HG03575 (cell line): ENCODE measurements around the gene OSBPL9.

Experiments
- ATAC-seq: cut with Tn5 transposase; IDR thresholded peaks from one replicate; pipeline ENCODE4 v1.9.1; 2021; ENCODE audit not compliant: unreplicated experiment, insufficient number of reproducible peaks, low FRiP score; ENCODE audit errors: extremely low read depth

Gene OSBPL9, protein sequence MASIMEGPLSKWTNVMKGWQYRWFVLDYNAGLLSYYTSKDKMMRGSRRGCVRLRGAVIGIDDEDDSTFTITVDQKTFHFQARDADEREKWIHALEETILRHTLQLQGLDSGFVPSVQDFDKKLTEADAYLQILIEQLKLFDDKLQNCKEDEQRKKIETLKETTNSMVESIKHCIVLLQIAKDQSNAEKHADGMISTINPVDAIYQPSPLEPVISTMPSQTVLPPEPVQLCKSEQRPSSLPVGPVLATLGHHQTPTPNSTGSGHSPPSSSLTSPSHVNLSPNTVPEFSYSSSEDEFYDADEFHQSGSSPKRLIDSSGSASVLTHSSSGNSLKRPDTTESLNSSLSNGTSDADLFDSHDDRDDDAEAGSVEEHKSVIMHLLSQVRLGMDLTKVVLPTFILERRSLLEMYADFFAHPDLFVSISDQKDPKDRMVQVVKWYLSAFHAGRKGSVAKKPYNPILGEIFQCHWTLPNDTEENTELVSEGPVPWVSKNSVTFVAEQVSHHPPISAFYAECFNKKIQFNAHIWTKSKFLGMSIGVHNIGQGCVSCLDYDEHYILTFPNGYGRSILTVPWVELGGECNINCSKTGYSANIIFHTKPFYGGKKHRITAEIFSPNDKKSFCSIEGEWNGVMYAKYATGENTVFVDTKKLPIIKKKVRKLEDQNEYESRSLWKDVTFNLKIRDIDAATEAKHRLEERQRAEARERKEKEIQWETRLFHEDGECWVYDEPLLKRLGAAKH

DNA sequence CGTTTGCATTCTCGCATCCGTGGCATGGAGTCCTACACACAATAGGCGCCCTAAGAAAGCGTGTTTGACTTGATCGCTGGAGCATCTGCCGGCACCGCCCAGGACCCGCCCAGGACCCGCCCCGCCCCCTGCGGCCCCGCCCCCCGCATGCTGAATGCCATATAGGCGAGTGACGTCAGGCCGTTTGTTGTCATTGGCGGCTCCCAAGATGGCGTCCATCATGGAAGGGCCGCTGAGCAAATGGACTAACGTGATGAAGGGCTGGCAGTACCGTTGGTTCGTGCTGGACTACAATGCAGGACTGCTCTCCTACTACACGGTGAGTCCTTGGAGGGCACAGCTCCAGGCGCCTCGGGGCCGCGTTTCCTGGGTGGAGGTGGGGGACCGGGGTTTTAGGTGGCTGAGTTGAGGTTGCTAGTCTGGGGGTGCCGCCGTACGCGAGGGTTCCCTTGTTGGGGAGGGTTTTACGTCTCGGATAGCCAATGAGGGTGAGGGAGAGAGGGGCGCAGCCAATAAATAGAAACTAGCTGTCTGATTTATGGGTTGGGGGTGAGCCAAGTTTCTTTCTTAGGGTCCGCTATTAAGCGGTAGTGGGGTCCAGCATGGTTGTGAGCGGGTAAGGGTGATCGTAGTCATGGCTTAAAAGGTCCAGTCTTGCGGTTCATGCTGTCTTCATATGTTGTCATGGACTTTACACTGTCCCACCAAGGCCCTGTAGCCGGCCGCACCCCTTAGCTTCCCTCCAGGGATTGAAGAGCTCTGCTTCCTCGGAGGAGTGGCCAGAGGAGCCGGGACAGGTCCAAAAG is at the start of gene OSBPL9:
TSS of gene OSBPL9 (plus strand) at position 190 of the 806 bp plus-strand sequence. CDS start at position 209, 19 bp downstream.
- ATAC-seq = no peak

DNA sequence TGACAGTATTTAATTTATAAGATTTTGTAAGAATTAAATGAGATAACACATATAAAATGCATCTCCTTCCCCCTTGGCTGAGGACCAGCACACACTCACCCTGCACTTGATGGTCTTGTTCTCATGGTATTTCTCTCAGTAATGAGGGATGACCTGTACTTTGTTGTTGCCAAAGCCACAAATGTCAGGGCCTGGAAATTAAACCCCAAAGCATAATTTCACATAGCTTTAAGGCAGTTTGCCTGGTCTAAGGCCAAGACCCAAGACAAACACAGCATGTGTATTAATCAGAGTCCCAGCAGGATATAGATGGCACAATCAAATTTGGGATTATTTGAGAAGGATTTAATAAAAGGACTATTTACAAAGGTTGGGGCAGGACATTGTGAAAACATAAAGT is 49.2 kb upstream of the OSBPL9 start:
- ATAC-seq = no peak

DNA sequence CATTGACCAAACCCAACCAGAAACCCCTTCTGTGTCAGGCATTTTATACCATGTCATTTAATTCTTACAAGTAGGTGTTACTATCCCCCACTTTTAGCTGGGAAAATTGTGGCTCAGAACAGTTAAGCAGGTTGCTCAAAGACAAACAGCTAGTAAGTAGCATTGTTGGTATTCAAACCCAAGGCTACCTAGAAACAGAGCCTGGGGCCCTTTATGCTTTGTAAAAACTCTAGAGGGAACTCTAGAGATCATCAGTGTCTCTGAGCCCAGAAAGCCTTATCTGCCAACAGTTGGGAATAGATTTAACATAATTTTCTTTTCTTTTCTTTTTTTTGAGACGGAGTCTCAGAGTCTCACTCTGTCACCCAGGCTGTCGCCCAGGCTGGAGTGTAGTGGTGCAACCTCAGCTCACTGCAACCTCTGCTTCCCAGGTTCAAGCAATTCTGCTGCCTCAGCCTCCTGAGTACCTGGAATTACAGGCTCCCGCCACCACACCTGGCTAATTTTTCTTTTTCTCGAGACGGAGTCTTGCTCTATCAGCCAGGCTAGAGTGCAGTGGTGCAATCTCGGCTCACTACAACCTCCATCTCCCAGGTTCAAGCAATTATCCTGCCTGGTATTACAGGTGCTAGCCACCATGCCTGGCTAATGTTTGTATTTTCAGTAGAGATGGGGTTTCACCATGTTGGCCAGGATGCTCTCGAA is 48.5 kb upstream of the OSBPL9 start:
- no peak for ATAC-seq

DNA sequence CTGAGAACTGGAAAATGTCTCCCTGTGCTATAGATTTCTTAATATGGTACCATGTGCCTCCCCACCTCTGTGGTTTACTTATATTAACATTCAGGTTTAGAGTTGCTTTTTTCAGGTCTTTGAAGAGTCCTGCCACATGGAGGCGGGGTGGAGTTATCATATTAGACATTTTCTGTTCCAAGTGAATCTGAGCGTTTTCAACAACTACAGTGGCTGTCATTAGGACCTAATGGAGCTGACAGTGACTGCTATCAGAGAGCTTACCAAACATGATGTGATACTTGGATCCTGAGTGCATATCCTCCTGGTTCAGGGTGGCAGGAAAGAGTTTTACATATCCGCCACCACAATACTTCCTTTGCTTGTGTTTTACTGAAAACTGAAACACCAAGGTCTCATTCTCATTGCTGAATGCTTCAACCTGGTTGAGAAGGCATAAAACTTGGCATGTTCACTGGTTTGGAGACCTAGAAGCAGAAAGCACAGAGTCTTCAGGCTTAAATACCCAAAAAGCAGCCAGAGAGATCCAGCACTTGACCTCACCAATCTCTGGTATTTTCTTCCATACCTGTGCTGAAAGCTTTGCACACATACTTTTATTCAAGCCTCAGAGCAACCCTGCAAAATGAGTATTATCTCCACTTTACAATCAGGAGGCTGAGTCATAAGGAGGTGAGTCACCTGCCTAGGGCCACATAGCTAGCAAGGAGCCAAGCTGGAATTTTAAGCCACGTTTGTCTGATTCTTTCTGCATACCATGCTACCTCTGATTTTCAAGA is 47.4 kb upstream of the OSBPL9 start:
- ATAC-seq = peak; percentile 57

DNA sequence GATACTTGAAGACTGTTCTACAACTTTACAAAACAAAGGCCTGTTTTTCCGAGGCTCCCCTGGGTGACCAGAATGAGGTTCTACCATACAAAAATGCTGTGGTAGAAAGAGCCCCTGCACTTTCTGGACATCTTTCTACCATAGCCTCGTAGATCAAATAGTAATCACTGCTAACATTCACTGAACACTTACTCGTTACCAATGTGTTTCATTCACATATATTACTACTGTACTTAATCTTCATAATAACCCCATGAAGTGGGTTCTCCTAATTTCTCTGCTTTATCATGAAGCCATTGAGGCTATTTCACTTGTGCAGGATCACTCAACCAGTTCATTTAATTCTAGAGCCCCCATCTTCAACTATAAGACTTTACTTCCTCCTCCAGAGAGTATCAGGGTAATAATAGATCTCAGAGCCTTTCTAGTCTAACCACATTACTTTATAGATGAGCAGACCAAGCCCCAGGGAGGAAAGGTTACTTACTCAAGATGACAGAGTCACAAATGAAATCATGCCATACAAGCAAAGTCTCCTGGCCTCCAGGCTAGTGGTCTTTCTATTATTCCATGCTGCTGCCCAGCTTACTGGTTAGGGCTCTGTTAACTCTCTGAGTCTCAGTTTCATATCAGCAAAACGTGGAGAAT is 46.7 kb upstream of the OSBPL9 start:
- ATAC-seq = no peak

DNA sequence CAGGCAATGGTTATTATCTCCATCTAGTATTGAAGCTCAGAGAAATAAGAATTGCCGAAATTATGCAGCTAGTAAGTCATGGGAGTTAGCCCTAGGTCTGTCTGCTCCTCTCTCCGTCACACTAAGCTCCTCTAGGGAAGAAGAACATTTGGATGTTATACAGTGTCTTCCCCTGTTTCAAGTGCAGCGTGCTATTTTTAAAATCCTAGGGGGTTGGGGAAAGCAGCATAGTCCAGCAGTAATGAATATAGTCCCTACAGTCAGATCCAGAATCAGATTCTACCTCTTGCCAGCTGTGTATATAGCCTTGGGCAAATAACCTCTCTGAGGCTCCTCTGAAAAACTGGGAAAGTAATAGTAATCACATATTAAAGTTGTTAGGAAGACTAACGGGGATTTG is 44.5 kb upstream of the OSBPL9 start:
- ATAC-seq = no peak

DNA sequence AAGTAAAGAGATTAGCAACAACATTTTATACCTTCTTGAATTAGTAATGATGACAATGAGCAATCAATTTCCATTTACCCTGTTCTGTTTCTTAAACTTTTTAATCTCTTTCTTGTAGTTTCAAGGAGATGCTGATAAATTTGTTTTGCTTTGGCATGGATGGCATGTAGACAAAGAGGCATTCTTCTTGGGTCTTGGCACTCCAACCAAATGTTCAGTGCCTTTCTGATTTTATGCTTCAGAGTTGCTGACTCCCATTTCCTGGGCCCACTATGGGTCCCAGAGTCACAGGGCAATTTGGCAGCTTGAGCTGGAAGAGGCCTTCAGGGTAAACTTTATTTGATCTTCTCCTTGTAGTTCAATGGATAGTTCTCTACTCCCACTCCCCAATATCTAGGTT is 42.1 kb upstream of the OSBPL9 start:
- ATAC-seq = no peak

DNA sequence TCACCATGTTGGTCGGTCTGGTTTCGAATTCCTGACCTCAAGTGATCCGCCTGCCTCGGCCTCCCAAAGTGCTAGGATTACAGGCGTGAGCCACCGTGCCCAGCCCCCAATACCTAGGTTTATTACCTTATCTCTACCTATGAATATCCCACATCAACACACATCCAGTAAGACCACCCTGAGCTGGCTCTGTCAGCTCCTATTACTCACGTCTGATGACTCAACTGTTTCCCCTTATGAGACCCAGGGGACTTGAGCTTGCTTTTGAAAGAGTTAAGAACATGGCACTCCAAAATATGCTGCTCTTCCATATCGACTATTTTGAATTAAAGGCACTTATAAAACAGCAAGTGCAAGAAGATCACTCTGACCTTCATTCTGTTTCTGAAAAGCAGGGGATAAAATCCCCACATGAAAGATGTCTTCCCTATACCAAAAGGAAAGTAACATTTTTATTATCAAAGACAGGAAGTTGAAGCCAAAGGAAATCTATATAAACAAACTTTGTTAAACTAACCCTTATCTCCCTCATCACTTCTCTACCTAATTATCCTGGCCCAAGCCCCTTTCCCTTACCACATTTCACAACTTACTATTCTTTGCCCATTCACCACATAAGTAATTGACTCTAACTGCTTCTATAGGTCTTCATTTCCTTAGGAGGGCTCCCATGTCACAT is 41.3 kb upstream of the OSBPL9 start:
- ATAC-seq = no peak

DNA sequence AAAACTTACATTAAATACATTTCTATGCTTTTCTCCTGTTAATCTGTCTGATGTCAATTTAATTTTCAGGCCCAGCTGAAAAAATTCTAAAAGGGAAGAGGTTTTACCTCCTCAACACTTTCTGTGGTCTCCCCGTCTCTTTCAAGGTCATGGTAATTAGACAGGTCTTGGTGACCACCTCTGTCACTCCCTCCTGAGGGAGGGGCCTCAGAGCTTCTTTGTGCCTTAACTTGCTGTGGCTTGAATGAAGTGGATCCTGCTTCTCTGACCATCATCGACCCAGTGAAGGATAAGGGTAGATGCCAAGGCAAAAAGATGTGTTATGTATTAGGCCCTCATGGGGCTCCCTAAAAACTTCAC is 40.8 kb upstream of the OSBPL9 start:
- ATAC-seq = no peak

DNA sequence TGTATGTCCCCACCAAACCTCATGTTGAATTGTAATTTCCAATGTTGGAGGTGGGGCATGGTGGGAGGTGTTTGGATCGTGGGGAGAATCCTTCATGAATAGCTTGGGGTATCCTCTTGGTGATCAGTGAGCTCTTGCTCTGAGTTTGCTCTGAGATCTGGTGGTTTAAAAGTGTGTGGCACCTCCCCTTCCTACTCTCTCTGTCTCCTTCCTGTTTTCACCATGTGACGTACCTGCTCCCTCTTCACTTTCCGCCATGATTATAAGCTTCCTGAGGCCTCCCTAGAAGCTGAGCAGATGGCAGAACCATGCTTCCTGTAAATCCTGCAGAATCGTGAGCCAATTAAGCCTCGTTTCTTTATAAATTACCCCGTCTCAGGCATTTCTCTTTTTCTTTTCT is 40.0 kb upstream of the OSBPL9 start:
- ATAC-seq = no peak

DNA sequence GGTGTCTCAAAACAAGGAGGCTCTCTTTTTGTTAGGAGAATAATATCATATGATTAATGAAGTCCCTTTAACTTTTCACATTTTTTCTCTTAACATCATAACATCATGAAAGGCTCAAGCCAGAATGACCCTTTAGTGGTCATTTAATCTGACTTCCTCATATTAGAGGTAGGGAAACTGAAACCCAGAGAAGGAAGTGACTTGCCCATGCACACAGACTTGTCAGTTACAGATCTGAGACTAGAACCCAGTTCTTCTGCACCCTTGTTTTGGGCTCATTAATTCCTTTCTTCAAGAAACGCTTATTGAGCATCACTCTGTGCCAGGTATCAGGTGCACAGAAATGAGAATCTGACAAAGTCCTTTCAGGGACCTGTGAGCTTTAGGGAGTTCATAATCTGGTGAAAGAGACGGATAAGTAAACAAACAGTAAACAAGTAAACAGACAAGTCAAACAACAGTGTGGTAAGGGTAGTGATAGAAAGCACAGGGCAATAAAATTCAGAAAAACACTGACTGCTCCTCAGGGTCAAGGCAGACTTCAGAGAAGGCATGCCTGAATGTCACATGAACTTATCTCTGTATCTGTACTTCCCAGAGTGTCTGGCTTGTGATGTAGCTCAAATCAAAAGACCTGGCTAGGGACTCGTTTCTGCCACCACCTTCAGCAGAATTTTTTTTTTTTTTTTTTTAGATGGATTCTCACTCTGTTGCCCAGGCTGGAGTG is 38.3 kb upstream of the OSBPL9 start:
- ATAC-seq = peak; percentile 57

DNA sequence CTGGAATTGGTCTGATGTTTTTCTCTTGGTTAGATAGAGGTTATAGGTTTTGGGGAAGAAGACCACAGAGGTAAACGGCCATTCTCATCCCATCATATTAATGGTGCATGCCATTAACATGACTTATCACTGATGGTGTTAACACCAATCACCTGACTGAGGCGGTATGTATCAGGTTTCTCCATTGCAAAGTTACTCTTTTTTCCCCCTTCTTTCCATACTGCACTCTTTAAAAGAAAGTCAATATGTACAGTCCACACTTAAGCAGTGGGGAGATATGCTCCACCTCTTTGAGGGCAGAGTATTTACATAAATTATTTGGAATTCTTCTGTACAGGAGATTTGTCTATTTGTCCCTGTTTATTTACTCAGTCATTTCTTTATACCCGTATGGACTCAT is 35.7 kb upstream of the OSBPL9 start:
- no peak for ATAC-seq

DNA sequence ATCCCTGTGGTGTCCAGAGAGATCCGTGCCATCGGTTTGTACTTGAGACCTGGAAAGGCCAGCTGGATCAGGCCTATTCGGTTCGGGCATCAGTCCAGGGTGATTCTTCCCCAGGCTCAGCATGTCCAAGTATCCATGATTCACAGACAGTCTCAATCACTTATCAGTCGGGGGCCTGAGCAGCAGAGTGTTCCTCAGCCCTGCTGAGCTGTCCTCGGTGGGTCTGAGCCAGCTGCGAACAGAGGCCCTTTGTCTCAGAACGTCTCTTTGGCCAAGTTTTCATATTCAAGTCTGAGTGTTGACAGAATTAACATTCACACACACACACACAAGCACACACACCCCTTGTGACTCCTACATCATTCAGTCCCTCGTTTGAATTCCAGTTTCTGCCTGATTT is 33.4 kb upstream of the OSBPL9 start:
- no peak for ATAC-seq

DNA sequence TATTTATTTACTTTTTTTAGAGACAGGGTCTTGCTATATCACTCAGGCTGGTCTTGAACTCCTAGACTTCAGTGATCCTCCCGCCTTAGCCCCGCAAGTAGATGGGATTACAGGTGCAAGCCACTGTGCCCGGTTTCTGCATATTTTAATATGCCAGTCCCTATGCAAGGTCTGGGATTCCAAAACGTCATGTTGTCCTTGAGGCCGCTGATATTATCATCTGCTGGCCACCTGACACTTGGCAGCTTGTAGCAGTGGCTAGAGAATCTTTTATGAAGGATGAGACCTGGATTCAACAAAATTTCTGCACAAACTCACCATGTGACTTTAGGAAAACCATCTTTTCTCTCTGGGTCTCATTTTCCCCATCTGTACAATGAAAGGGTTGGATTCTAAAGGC is 32.9 kb upstream of the OSBPL9 start:
- no peak for ATAC-seq

DNA sequence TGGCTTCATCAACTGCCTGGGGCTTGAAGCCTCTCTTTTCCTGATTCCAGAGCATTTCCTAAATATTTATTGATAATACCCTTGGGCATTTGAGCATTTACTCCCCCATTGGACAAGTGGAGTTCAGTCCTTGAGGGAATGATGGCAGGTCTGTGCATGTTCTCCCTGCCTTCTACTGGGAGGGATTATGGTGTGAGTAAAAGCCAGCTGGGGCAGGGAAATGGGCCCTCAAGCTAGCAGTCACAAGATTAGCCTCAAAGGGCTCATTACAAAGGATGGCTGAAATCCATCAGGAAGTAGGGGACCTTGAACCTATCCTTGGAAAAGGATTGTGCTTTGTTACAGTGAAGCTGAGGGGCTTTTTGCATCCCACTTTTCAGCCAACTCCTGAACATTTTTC is 24.2 kb upstream of the OSBPL9 start:
- ATAC-seq = no peak

DNA sequence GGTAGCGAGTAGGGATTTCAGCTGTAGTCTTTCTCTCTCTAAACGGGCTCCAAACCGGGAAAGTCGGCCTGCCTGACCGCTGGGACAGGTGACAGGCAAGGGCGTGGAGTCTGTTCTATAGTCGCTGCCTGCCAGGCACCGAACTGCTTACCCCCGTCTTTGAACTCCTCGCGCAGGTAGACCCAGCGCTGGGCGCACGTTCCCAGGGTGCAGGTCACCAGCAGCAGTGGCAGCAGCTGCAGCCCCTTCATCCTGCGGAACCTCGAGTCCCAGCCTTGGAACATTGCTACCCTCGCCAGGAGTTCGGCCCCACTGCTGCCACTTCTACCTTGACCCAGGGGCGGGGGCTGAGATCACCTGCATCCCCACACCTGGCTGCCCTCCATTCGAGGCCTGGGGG is 22.2 kb upstream of the OSBPL9 start:
- ATAC-seq = no peak

DNA sequence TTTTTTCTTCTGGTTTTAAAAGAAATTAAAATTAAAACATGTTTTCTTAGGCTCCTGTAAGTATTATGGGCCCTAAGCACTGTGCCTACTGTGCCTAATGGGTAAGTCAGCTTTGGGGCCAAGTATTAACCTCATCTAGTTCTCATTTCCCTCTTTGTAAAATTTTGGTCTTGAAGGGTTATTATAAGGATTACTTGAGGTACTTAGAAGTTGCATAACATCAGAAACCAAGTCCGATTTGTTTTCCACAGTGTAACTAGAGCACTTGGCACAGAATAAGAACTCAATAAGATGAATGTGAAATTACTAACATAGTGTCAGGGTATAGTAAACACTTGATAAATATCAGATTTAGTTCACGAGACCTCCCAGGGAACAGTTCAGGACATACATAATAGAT is 16.4 kb upstream of the OSBPL9 start:
- ATAC-seq = no peak
